Sigmoid colon (tissue), 7 donors: Measurements from ENCODE around the gene LVRN. TPM values are rescaled to one million over a fixed set of nuclear protein-coding genes. Genes with fewer than 3 reads are reported as not detected.
"Not testable (repeated sequence)": the region's sequence is repeated elsewhere in the genome, so short reads cannot be mapped to it uniquely, and the experiment has no call there.

Source experiments
- DNase-seq: peaks from one replicate; pipeline ENCODE4 v3.0.0-alpha.2; 2019
- H3K27ac ChIP-seq, 4 donors: fragments of 200-600 bp; sonication (generic); one replicate each; pipeline ENCODE4 v1.5.1; 2016 to 2019; ENCODE audit warnings: mild to moderate bottlenecking in 1 of 4
- H3K27me3 ChIP-seq, 3 donors: fragments of 200-600 bp; sonication (generic); one replicate each; pipeline ENCODE4 v1.5.1; 2019; ENCODE audit warnings: mild to moderate bottlenecking in 1 of 3
- H3K36me3 ChIP-seq, 4 donors: fragments of 200-600 bp; sonication (generic); one replicate each; pipeline ENCODE4 v1.5.1; 2016 to 2019
- H3K4me1 ChIP-seq, 4 donors: fragments of 200-600 bp; sonication (generic); one replicate each; pipeline ENCODE4 v1.5.1; 2017 to 2019
- H3K4me3 ChIP-seq, 4 donors: fragments of 200-600 bp; sonication (generic); one replicate each; pipeline ENCODE4 v1.5.1; 2017 to 2019; ENCODE audit warnings: mild to moderate bottlenecking in 2 of 4, moderate library complexity in 1 of 4
- H3K9me3 ChIP-seq, 4 donors: fragments of 200-600 bp in 3 of 4; sonication (generic) in 3 of 4; one replicate each; pipeline versions ENCODE4 v1.5.1 to v1.6.1; 2013 to 2019
- EP300 ChIP-seq, 4 donors: sonication (generic); formaldehyde crosslinking; IDR thresholded peaks; one replicate each; pipeline ENCODE4 v1.6.1; 2017; ENCODE audit warnings: antibody characterized with exemption in 4 of 4
- POLR2A ChIP-seq, 2 donors: fragments of 450-650 bp; IDR thresholded peaks; one replicate each; pipeline ENCODE4 v1.6.1; 2016; ENCODE audit warnings: antibody characterized with exemption in 2 of 2, mild to moderate bottlenecking in 2 of 2, moderate library complexity in 2 of 2
- POLR2AphosphoS5 ChIP-seq, 4 donors: sonication (generic); formaldehyde crosslinking; IDR thresholded peaks; one replicate each; pipeline ENCODE4 v1.6.1; 2017; ENCODE audit warnings: antibody characterized with exemption in 4 of 4
- WGBS, 2 donors: extraction: QIAGEN DNeasy Blood & Tissue Kit; methylation state at CpG; one replicate each; pipeline ENCODE4 v1.1.7; 2013; 5-methylcytosine and 5-hydroxymethylcytosine counted together
- intact Hi-C: fragments of 100-400 bp; cut with DNase I; formaldehyde crosslinking; loops from one replicate; pipeline ENCODE4 v1.15.1; 2023
- polyA plus RNA-seq, 3 donors: library from polyadenylated mRNA; stranded (reverse); fragments of 200-250 nt; gene quantifications; one replicate each; pipeline ENCODE4 v1.2.3, GENCODE V29; 2013
- total RNA-seq, 4 donors: library from RNA; depleted of rRNA; stranded (reverse); fragments of >200 nt; gene quantifications; one replicate each; pipeline ENCODE4 v1.1.0, GENCODE V29; 2016
- TF ChIP-seq, protein P1 (sequence below), 4 experiments: fragments of 450-650 bp in 3 of 4; fragments of 200-600 bp in 1 of 4; IDR thresholded peaks; one replicate each; pipeline ENCODE4 v1.5.1; 2016 to 2019; ENCODE audit warnings: antibody characterized with exemption in 4 of 4, mild to moderate bottlenecking in 3 of 4, moderate library complexity in 2 of 4
- donor health status: healthy with polysubstance abuse.
- donor health status: Bipolar disorder and iron deficiency.
- donor health status: healthy.

Gene LVRN, protein sequence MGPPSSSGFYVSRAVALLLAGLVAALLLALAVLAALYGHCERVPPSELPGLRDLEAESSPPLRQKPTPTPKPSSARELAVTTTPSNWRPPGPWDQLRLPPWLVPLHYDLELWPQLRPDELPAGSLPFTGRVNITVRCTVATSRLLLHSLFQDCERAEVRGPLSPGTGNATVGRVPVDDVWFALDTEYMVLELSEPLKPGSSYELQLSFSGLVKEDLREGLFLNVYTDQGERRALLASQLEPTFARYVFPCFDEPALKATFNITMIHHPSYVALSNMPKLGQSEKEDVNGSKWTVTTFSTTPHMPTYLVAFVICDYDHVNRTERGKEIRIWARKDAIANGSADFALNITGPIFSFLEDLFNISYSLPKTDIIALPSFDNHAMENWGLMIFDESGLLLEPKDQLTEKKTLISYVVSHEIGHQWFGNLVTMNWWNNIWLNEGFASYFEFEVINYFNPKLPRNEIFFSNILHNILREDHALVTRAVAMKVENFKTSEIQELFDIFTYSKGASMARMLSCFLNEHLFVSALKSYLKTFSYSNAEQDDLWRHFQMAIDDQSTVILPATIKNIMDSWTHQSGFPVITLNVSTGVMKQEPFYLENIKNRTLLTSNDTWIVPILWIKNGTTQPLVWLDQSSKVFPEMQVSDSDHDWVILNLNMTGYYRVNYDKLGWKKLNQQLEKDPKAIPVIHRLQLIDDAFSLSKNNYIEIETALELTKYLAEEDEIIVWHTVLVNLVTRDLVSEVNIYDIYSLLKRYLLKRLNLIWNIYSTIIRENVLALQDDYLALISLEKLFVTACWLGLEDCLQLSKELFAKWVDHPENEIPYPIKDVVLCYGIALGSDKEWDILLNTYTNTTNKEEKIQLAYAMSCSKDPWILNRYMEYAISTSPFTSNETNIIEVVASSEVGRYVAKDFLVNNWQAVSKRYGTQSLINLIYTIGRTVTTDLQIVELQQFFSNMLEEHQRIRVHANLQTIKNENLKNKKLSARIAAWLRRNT
- 1 to 10 TPM; 3.0 to 5.4 (median 4.0) TPM for total RNA-seq
- 1 to 10 TPM in 1 of 3 donors, under 1 TPM in 2; 0.23 to 8.4 (median 0.45) TPM for polyA plus RNA-seq

- no peak for DNase-seq
- peaks cover 18 to 79% (median 66%) of the 10 kb centered on the region in 3 donors for H3K27me3 ChIP-seq
- no peaks in the 10 kb centered on the region for H3K36me3 ChIP-seq
- peak within 1 kb of the TSS in 2 of 4 donors; percentile 22 to 67 for H3K27ac ChIP-seq
- WGBS, 2 donors = 9 to 16% methylated on average over 18 of the region's 18 CpGs
- peak within 1 kb of the TSS; percentile 12 to 44 (median 37) for H3K4me3 ChIP-seq
- TF ChIP-seq POLR2A (IDR thresholded peaks at IDR 0.05) = no peak
- TF ChIP-seq, protein P1, sequence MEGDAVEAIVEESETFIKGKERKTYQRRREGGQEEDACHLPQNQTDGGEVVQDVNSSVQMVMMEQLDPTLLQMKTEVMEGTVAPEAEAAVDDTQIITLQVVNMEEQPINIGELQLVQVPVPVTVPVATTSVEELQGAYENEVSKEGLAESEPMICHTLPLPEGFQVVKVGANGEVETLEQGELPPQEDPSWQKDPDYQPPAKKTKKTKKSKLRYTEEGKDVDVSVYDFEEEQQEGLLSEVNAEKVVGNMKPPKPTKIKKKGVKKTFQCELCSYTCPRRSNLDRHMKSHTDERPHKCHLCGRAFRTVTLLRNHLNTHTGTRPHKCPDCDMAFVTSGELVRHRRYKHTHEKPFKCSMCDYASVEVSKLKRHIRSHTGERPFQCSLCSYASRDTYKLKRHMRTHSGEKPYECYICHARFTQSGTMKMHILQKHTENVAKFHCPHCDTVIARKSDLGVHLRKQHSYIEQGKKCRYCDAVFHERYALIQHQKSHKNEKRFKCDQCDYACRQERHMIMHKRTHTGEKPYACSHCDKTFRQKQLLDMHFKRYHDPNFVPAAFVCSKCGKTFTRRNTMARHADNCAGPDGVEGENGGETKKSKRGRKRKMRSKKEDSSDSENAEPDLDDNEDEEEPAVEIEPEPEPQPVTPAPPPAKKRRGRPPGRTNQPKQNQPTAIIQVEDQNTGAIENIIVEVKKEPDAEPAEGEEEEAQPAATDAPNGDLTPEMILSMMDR (IDR thresholded peaks at IDR 0.05) = no peak
- no peaks in the 10 kb centered on the region for H3K9me3 ChIP-seq
- peaks cover 0 to 21% (median 20%) of the 10 kb centered on the region in 4 donors for H3K4me1 ChIP-seq
- intact Hi-C loops = no loop called here
Measured at GRCh38 chr5:115962239-115962564, at the start of gene LVRN. LVRN (plus strand) TSS chr5:115962475; CDS start chr5:115962618, 143 bp downstream.

DNA sequence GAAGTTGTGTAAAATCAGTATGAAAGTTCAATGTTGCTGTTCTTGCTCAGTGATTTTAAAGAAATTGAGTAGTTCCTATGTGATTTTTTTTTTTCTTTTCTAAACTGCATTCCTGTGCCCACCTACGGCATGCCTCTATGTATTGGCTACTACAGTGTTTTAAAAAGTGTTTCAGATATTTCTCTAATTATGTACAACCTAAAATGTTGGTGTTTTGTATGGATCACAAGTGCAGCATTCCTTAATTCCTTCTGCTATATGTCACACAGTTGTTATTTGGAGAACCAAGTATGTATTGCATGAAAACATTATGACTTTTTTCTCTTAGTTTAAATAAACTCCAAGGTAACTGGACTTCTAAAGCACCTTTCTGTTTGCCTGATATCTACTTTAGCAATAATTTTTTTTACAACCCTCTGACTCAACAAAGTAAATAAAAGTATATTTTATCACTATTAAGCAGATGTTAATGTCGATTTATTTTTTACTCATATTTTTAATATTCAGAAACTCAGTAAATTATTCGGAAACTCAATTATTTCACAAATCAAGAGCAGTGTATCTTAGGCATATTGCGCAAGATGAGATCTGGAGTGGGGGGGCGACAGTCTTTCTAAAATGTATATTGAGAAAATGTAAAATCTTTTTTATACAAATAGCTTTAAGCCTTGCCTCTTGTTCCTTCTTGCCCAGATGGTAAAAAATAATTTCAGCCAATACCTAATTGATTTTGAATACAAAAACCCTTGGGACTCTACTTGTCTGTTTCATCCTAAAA lies 48.5 kb upstream of the LVRN start:
- H3K27ac ChIP-seq, H3K36me3 ChIP-seq, H3K4me3 ChIP-seq, H3K9me3 ChIP-seq, intact Hi-C loops, DNase-seq, H3K4me1 ChIP-seq, H3K27me3 ChIP-seq: not testable (repeated sequence)
- 87 to 92% methylated on average over 5 of the region's 5 CpGs for WGBS, 2 donors

DNA sequence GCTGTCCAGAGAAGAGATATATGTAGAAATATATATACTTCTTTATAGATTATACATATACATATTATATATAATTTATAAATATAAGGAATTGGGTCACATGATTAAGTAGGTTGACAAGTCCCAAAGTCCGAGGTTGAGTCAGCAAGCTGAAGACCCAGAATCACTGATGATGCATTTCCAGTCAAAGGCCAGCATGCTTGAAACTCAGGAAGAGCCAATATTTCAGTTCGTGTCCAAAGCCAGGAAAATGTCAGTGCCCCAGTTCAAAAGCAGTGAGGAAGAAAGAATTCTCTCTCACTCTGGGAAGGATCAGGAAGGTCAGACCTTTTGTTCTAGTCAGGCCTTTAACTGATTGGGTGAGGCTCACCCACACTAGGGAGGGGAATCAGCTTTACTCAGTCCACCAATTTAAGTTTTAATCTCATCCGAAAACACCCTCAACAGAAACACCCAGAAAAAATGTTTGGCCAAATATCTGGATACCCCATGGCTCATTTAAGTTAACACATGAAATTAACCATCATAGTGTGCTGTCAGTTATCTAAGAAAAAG lies 42.0 kb upstream of the LVRN start:
- TF ChIP-seq EP300 (IDR thresholded peaks at IDR 0.05) (no peak), POLR2A (IDR thresholded peaks at IDR 0.05) (no peak), POLR2AphosphoS5 (IDR thresholded peaks at IDR 0.05) (no peak)
- TF ChIP-seq, protein P1 (IDR thresholded peaks at IDR 0.05) = no peak
- H3K27ac ChIP-seq = no peak overlapping the region
- DNase-seq = no peak

GRCh38 chr5:115928578-115929407 lies 33.5 kb upstream of the LVRN start:
- H3K36me3 ChIP-seq, H3K27ac ChIP-seq, H3K27me3 ChIP-seq, H3K4me1 ChIP-seq, H3K4me3 ChIP-seq, intact Hi-C loops, DNase-seq, H3K9me3 ChIP-seq: not testable (repeated sequence)
- WGBS, 2 donors = 62 to 89% methylated on average over 12 of the region's 12 CpGs

More for the DNA sequence above, 42.0 kb upstream of the LVRN start:
- Histone ChIP-seq H3K9me3 (no peaks in the 10 kb centered on the region), H3K4me3 (no peak overlapping the region), H3K4me1 (no peaks in the 10 kb centered on the region), H3K36me3 (peaks cover 0 to 4% (median 0%) of the 10 kb centered on the region in 4 donors), H3K27me3 (no peaks in the 10 kb centered on the region)
- intact Hi-C loops = no loop called here
- 84 to 88% methylated on average over 3 of the region's 3 CpGs for WGBS, 2 donors

GRCh38 chr5:115930171-115930570 lies 32.1 kb upstream of the LVRN start:
- H3K9me3 ChIP-seq, H3K4me1 ChIP-seq, H3K4me3 ChIP-seq, DNase-seq, H3K27me3 ChIP-seq, intact Hi-C loops, H3K36me3 ChIP-seq, H3K27ac ChIP-seq: not testable (repeated sequence)
- WGBS, 2 donors = 90% methylated on average over 17 of the region's 17 CpGs
